IMR-90 (cell line): ENCODE data around the gene PARP3. TPM values are rescaled to one million over a fixed set of nuclear protein-coding genes. Genes with fewer than 3 reads are reported as not detected.

ENCODE experiments used
- ATAC-seq: fragments of 200-7000 bp; cut with Tn5 transposase; 2 replicates; pipeline ENCODE4 v1.9.1; 2020; ENCODE audit warnings: low read depth, mild to moderate bottlenecking, moderate library complexity
- BruUV-seq: library from RNA; stranded (reverse); fragments of 400-500 nt; replicated peaks from 2 replicates; lab custom pipeline; 2021; lab: Mats Ljungman, UMichigan
- CTCF ChIA-PET: fragments of 300-600 bp; formaldehyde crosslinking; extraction: SDS; loops from one replicate; lab custom pipeline; 2021; ENCODE audit warnings: antibody characterized with exemption; lab: Yijun Ruan, JAX
- POLR2A ChIA-PET: fragments of 300-600 bp; sonication (Branson Sonifier 250); formaldehyde crosslinking; loops from one replicate; lab custom pipeline; 2022; ENCODE audit warnings: antibody characterized with exemption; ENCODE audit not compliant: unreplicated experiment; lab: Charles Lee
- DNase-seq: peaks from one replicate; pipeline ENCODE4 v3.0.0; 2013
- H2AFZ ChIP-seq: replicated peaks from 2 replicates; pipeline ENCODE3; 2013; ENCODE audit warnings: low read length, mild to moderate bottlenecking; ENCODE audit not compliant: poor library complexity
- H2AK5ac ChIP-seq: 2 replicates; pipeline ENCODE4 v1.6.1; 2013; ENCODE audit warnings: low read depth, low read length, inconsistent platforms
- H2AK9ac ChIP-seq: replicated peaks from 2 replicates; pipeline ENCODE3; 2013; ENCODE audit warnings: mild to moderate bottlenecking, low read depth, low read length, moderate library complexity; ENCODE audit not compliant: poor library complexity
- H2BK120ac ChIP-seq: 2 replicates; pipeline ENCODE4 v1.6.1; 2013; ENCODE audit warnings: low read depth, low read length, inconsistent platforms
- H2BK15ac ChIP-seq: 3 replicates; pipeline ENCODE4 v1.6.1; 2013; ENCODE audit warnings: low read depth, low read length, inconsistent platforms
- H2BK20ac ChIP-seq: 2 replicates; pipeline ENCODE4 v1.6.1; 2013; ENCODE audit warnings: low read depth, mild to moderate bottlenecking, inconsistent platforms, low read length, moderate library complexity
- H2BK5ac ChIP-seq: 2 replicates; pipeline ENCODE4 v1.6.1; 2013; ENCODE audit warnings: mild to moderate bottlenecking, low read depth, low read length, inconsistent platforms; ENCODE audit not compliant: poor library complexity, severe bottlenecking
- H3K14ac ChIP-seq: replicated peaks from 2 replicates; pipeline ENCODE4 v1.6.1; 2013; ENCODE audit warnings: low read depth, low read length, inconsistent platforms
- H3K18ac ChIP-seq: 2 replicates; pipeline ENCODE4 v1.6.1; 2013; ENCODE audit warnings: low read depth, low read length, control low read depth
- H3K23ac ChIP-seq: 2 replicates; pipeline ENCODE4 v1.6.1; 2013; ENCODE audit warnings: low read depth, low read length, inconsistent platforms
- H3K27ac ChIP-seq: 2 replicates; pipeline ENCODE4 v1.5.1; 2013; ENCODE audit warnings: mild to moderate bottlenecking, control low read depth, low read length; ENCODE audit not compliant: insufficient read depth
- H3K27me3 ChIP-seq: 2 replicates; pipeline ENCODE4 v1.6.1; 2013; ENCODE audit warnings: low read length; ENCODE audit not compliant: control insufficient read depth, insufficient read depth
- H3K36me3 ChIP-seq: 2 replicates; pipeline ENCODE4 v1.6.1; 2013; ENCODE audit warnings: low read length, mixed read lengths; ENCODE audit not compliant: control insufficient read depth, insufficient read depth
- H3K4ac ChIP-seq: 2 replicates; pipeline ENCODE4 v1.6.1; 2013; ENCODE audit warnings: low read depth, low read length, inconsistent platforms
- H3K4me1 ChIP-seq: 2 replicates; pipeline ENCODE4 v1.6.1; 2013; ENCODE audit warnings: low read length, mixed read lengths; ENCODE audit not compliant: control insufficient read depth, insufficient read depth
- H3K4me2 ChIP-seq: 2 replicates; pipeline ENCODE4 v1.6.1; 2013; ENCODE audit warnings: low read depth, mild to moderate bottlenecking, control low read depth, low read length, moderate library complexity
- H3K4me3 ChIP-seq: 2 replicates; pipeline ENCODE4 v1.5.1; 2013; ENCODE audit warnings: low read depth, mild to moderate bottlenecking, control low read depth, low read length, moderate library complexity; ENCODE audit not compliant: insufficient read depth
- H3K56ac ChIP-seq: 2 replicates; pipeline ENCODE4 v1.6.1; 2013; ENCODE audit warnings: low read length, inconsistent platforms; ENCODE audit not compliant: insufficient read depth; ENCODE audit errors: extremely low read depth
- H3K79me1 ChIP-seq, 2 experiments: 2 replicates each; pipeline ENCODE4 v1.6.1; 2013; ENCODE audit warnings: low read length in 2 of 2, inconsistent platforms in 1 of 2, low read depth in 1 of 2
- H3K9ac ChIP-seq: 2 replicates; pipeline ENCODE4 v1.6.1; 2013; ENCODE audit warnings: low read depth, low read length, control low read depth
- H3K9me1 ChIP-seq: 2 replicates; pipeline ENCODE4 v1.6.1; 2013; ENCODE audit warnings: low read length, inconsistent platforms; ENCODE audit not compliant: insufficient read depth
- H3K9me3 ChIP-seq: 2 replicates; pipeline ENCODE4 v1.6.1; 2013; ENCODE audit warnings: low read length; ENCODE audit not compliant: control insufficient read depth, insufficient read depth
- H4K20me1 ChIP-seq: 2 replicates; pipeline ENCODE4 v1.6.1; 2013; ENCODE audit warnings: low read length, inconsistent platforms; ENCODE audit not compliant: insufficient read depth
- H4K5ac ChIP-seq: 2 replicates; pipeline ENCODE4 v1.6.1; 2013; ENCODE audit warnings: mild to moderate bottlenecking, low read depth, low read length, control low read depth
- H4K8ac ChIP-seq, 2 experiments: 2 replicates each; pipeline ENCODE4 v1.6.1; 2013; ENCODE audit warnings: low read depth in 2 of 2, low read length in 2 of 2, control low read depth in 1 of 2, inconsistent platforms in 1 of 2
- H4K91ac ChIP-seq: 2 replicates; pipeline ENCODE4 v1.6.1; 2013; ENCODE audit warnings: low read depth, low read length, inconsistent platforms; ENCODE audit not compliant: insufficient read depth
- BHLHE40 ChIP-seq: fragments of 150-350 bp; IDR thresholded peaks from 2 replicates; pipeline ENCODE4 v1.6.1; 2016; ENCODE audit warnings: mild to moderate bottlenecking, low read depth, low read length
- CEBPB ChIP-seq: IDR thresholded peaks from 2 replicates; pipeline ENCODE4 v1.6.1; 2012; ENCODE audit warnings: low read depth, low read length, improper control_type of control experiment
- CHD1 ChIP-seq: IDR thresholded peaks from 2 replicates; pipeline ENCODE4 v1.6.1; 2012; ENCODE audit warnings: low read depth, low read length, improper control_type of control experiment
- MAFK ChIP-seq: IDR thresholded peaks from 2 replicates; pipeline ENCODE4 v1.6.1; 2012; ENCODE audit warnings: low read depth, low read length, improper control_type of control experiment
- POLR2A ChIP-seq: IDR thresholded peaks from 2 replicates; pipeline ENCODE4 v1.6.1; 2012; ENCODE audit warnings: mild to moderate bottlenecking, low read depth, low read length
- RFX5 ChIP-seq: IDR thresholded peaks from 2 replicates; pipeline ENCODE4 v1.8.0; 2012; ENCODE audit warnings: low read depth, mild to moderate bottlenecking, low read length, moderate library complexity
- USF2 ChIP-seq: fragments of 150-350 bp; IDR thresholded peaks from 2 replicates; pipeline ENCODE4 v1.6.1; 2017; ENCODE audit warnings: mild to moderate bottlenecking, antibody characterized with exemption, low read length, low read depth
- WGBS, 2 experiments: methylation state at CpG; one replicate each; pipeline versions ENCODE4 v1.1.5 to v1.1.7; 2013; ENCODE audit warnings: missing lambda C conversion rate in 2 of 2; ENCODE audit not compliant: insufficient read length in 1 of 2; ENCODE audit errors: extremely low coverage in 2 of 2; 5-methylcytosine and 5-hydroxymethylcytosine counted together
- dilution Hi-C: fragments of 300-500 bp; cut with HindIII; formaldehyde crosslinking; loops from one replicate; pipeline ENCODE4 v1.14.3; 2018; ENCODE audit warnings: low sequenced_read_pairs; ENCODE audit not compliant: unreplicated experiment
- in situ Hi-C: fragments of 300-500 bp; cut with MboI; formaldehyde crosslinking; loops from 3 replicates; pipeline ENCODE4 v1.14.3; 2019; ENCODE audit warnings: low sequenced_read_pairs, inconsistent platforms, mixed read lengths
- intact Hi-C: fragments of 100-400 bp; cut with micrococcal nuclease; formaldehyde crosslinking; loops from 2 replicates; pipeline ENCODE4 v1.10.0; 2022
- polyA plus RNA-seq, 3 experiments: library from polyadenylated mRNA; depleted of rRNA; stranded (reverse); fragments of >200 nt; gene quantifications; 2 replicates each; pipeline ENCODE4 v1.2.3, GENCODE V29; 2012; ENCODE audit warnings: low replicate concordance in 1 of 3
- total RNA-seq: library from RNA; depleted of rRNA; stranded (reverse); fragments of >200 nt; gene quantifications from 2 replicates; pipeline ENCODE4 v1.2.3, GENCODE V29; 2012

The PARP3 gene
- total and polyA plus RNA-seq, 2 of the 4 experiments (the other 2 are of a cell fraction), result 16.3 to 22.0 TPM

- no peak overlapping the region for H3K4me2 ChIP-seq
- no peak overlapping the region for H2BK15ac ChIP-seq
- H4K5ac ChIP-seq, result no peak overlapping the region
- no peaks in the 10 kb centered on the region for H3K9me3 ChIP-seq
- in situ Hi-C loops (no loop called here), dilution Hi-C loops (no loop called here), intact Hi-C loops (no loop called here)
- ATAC-seq, result no peak
- peaks cover 4% of the 10 kb centered on the region for H4K20me1 ChIP-seq
- H2AK9ac ChIP-seq, result peak overlapping the region; percentile 66
- no peak overlapping the region for H4K91ac ChIP-seq
- H3K4me1 ChIP-seq, result peaks cover 17% of the 10 kb centered on the region
- DNase-seq, result no peak
- BruUV-seq, result no TSS peak
- 0 out of 2 replicates have a peak overlapping the region, but pooled peaks have one; percentile 33 for H2AK5ac ChIP-seq
- H2BK5ac ChIP-seq, result no peak overlapping the region
- H3K4ac ChIP-seq, result no peak overlapping the region
- H2BK120ac ChIP-seq, result no peak overlapping the region
- no peak overlapping the region for H3K14ac ChIP-seq
- CTCF ChIA-PET, result no interaction called here
- H3K4me3 ChIP-seq, result no peak overlapping the region
- no peak overlapping the region for H3K18ac ChIP-seq
- no peak overlapping the region for H2AFZ ChIP-seq
- no peak overlapping the region for H2BK20ac ChIP-seq
- TF ChIP-seq RFX5 (no peak), BHLHE40 (no peak), USF2 (no peak), CEBPB (no peak), POLR2A (no peak), MAFK (no peak), CHD1 (no peak)
- H3K23ac ChIP-seq, result no peak overlapping the region
- H3K36me3 ChIP-seq, result peaks cover 2% of the 10 kb centered on the region; the same call in 1 of the 2 replicates
- no peak overlapping the region for H3K9ac ChIP-seq
- H3K27me3 ChIP-seq, result no peaks in the 10 kb centered on the region
- H3K9me1 ChIP-seq, result peaks cover 10% of the 10 kb centered on the region
- H3K27ac ChIP-seq, result no peak overlapping the region
- H3K56ac ChIP-seq, result no peak overlapping the region
- POLR2A ChIA-PET, result no interaction called here
- peaks cover 5 to 56% of the 10 kb centered on the region in 2 experiments; a peak in 3 of 4 replicates for H3K79me1 ChIP-seq
- H4K8ac ChIP-seq, result no peak overlapping the region
- WGBS, 2 experiments, result no CpG with 5 or more reads among the region's 6 CpGs
These were observed 42.9 kb downstream of the PARP3 start for GRCh38 chr3:51985063-51985462.
